ENCODE results near the gene PDE4B. TPM values are rescaled to one million over a fixed set of nuclear protein-coding genes. Genes with fewer than 3 reads are reported as not detected.
A peak's percentile ranks its signal among the peaks of the same experiment; 100 is the strongest.

Gene PDE4B
- total and polyA plus RNA-seq, 10 of the 15 experiments (the other 5 are each of a cell fraction or from before 2014, with no cell fraction given): 3.0 to 13.2 (median 5.7) TPM

DNA sequence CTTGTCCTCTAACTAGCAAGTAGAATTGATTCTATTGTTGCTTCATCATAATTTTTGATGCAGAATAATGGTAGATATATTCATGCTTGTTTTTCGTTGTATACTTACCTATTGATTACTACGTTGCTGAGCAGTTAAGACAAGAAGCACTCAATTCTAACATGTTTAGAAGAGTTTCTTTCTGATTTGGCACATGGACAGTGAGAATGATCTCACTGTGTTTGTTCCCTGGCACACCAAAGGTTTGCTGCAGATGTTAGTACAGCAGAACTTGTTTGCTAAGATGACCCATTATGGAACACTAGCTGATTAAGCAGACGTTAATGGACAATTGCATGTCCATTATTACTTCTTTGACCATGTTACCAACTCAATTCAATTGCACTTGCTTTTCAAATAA lies 556.5 kb downstream of the PDE4B start:
- H3K9ac ChIP-seq (ENCODE audit: control insufficient read depth, insufficient read depth, low read length): peak overlapping the region; percentile 15; the same call in 1 of the 2 replicates
- H3K27ac ChIP-seq (ENCODE audit: control insufficient read depth, insufficient read depth): peak overlapping the region; percentile 88
- DNase-seq (ENCODE audit: low read depth, low spot score) (no peak), ATAC-seq (peak; percentile 10), FAIRE-seq (no peak)
- ChIA-PET SMC1A (ENCODE audit: uncharacterized antibody, unreplicated experiment) (interaction anchor here (0.9 to 13.8 kb wide), 15 partner anchors 7 to 98 kb away, joined by 3 to 463 read pairs (median 11); no protein-coding TSS in a partner anchor), CTCF (interaction anchor here (1.4 to 12.8 kb wide), 11 partner anchors 14 to 104 kb away, joined by 3 to 150 read pairs (median 12); no protein-coding TSS in a partner anchor), RAD21 (ENCODE audit: unreplicated experiment) (interaction anchor here (1.3 to 13.1 kb wide), 17 partner anchors 12 to 95 kb away, joined by 3 to 238 read pairs (median 14); no protein-coding TSS in a partner anchor), POLR2A (interaction anchor here (0.6 to 2.0 kb wide), 7 partner anchors 11 to 92 kb away, joined by 3 to 10 read pairs (median 3); no protein-coding TSS in a partner anchor)
- H3K4me1 ChIP-seq (ENCODE audit: control insufficient read depth, insufficient read depth, low read length): peaks cover 56% of the 10 kb centered on the region
- TF ChIP-seq CREB1 (IDR thresholded peaks at IDR 0.05; ENCODE audit: low read depth) (no peak), EZH2 (IDR thresholded peaks at IDR 0.05; ENCODE audit: borderline replicate concordance, control insufficient read depth, low read depth, low read length) (no peak), BMI1 (IDR thresholded peaks at IDR 0.05; ENCODE audit: borderline replicate concordance) (no peak), ATF2 (IDR thresholded peaks at IDR 0.05; ENCODE audit: low read length) (no peak), E2F4 (IDR thresholded peaks at IDR 0.05; ENCODE audit: low read depth, low read length) (no peak), CHD1 (IDR thresholded peaks at IDR 0.05; ENCODE audit: low read depth, low read length) (no peak), ZNF24 (IDR thresholded peaks at IDR 0.05) (no peak), ZNF622 (IDR thresholded peaks at IDR 0.05) (no peak), SIN3A (IDR thresholded peaks at IDR 0.05; ENCODE audit: low read depth, low read length) (no peak), SMAD5 (IDR thresholded peaks at IDR 0.05; ENCODE audit: low read depth) (no peak), JUNB (IDR thresholded peaks at IDR 0.05) (0 out of 2 replicates have a peak, but pooled peaks have one; percentile 15), MXI1 (IDR thresholded peaks at IDR 0.05; ENCODE audit: low read depth, low read length) (no peak), NBN (IDR thresholded peaks at IDR 0.05) (no peak), NR2C1 (IDR thresholded peaks at IDR 0.05) (no peak), MLLT1 (IDR thresholded peaks at IDR 0.05) (0 out of 2 replicates have a peak, but pooled peaks have one; percentile 4)
- TF ChIP-seq, protein P1, sequence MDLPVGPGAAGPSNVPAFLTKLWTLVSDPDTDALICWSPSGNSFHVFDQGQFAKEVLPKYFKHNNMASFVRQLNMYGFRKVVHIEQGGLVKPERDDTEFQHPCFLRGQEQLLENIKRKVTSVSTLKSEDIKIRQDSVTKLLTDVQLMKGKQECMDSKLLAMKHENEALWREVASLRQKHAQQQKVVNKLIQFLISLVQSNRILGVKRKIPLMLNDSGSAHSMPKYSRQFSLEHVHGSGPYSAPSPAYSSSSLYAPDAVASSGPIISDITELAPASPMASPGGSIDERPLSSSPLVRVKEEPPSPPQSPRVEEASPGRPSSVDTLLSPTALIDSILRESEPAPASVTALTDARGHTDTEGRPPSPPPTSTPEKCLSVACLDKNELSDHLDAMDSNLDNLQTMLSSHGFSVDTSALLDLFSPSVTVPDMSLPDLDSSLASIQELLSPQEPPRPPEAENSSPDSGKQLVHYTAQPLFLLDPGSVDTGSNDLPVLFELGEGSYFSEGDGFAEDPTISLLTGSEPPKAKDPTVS (IDR thresholded peaks at IDR 0.05; ENCODE audit: low read depth, low read length): no peak
- TF ChIP-seq, protein P2, sequence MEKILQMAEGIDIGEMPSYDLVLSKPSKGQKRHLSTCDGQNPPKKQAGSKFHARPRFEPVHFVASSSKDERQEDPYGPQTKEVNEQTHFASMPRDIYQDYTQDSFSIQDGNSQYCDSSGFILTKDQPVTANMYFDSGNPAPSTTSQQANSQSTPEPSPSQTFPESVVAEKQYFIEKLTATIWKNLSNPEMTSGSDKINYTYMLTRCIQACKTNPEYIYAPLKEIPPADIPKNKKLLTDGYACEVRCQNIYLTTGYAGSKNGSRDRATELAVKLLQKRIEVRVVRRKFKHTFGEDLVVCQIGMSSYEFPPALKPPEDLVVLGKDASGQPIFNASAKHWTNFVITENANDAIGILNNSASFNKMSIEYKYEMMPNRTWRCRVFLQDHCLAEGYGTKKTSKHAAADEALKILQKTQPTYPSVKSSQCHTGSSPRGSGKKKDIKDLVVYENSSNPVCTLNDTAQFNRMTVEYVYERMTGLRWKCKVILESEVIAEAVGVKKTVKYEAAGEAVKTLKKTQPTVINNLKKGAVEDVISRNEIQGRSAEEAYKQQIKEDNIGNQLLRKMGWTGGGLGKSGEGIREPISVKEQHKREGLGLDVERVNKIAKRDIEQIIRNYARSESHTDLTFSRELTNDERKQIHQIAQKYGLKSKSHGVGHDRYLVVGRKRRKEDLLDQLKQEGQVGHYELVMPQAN (conservative IDR thresholded peaks at IDR 0.05): no peak
- no TSS peak for BruUV-seq (replicated peaks)
- H3K4me3 ChIP-seq: peak overlapping the region; percentile 52; the same call in 1 of the 2 replicates
- H2AFZ ChIP-seq (ENCODE audit: control insufficient read depth, low read depth, low read length): no peak overlapping the region
- H4K20me1 ChIP-seq (ENCODE audit: control insufficient read depth, insufficient read depth): no peaks in the 10 kb centered on the region
- in situ Hi-C loops (cut with MboI): no loop called here
- H3K4me2 ChIP-seq (ENCODE audit: control insufficient read depth, insufficient read depth): peak overlapping the region; percentile 75
- H3K79me2 ChIP-seq (ENCODE audit: control insufficient read depth, insufficient read depth, low read length): peaks cover 91% of the 10 kb centered on the region
- no peaks in the 10 kb centered on the region for H3K9me3 ChIP-seq (replicated peaks; ENCODE audit: control insufficient read depth, insufficient read depth, low read length)
- WGBS (ENCODE audit: insufficient coverage, insufficient replicate concordance, low lambda C conversion rate, missing lambda C conversion rate): 0% methylated on average over 3 of the region's 3 CpGs
- intact Hi-C loops (cut with micrococcal nuclease; ENCODE audit: unreplicated experiment): loop anchor here (10.0 kb wide), 1 partner anchor 394 kb away; no protein-coding TSS in a partner anchor
- H3K36me3 ChIP-seq (ENCODE audit: control insufficient read depth in 2 of 2, insufficient read depth in 2 of 2, low read length in 1 of 2): no peaks in the 10 kb centered on the region
- no peaks in the 10 kb centered on the region for H3K27me3 ChIP-seq (replicated peaks in 1 of 2; ENCODE audit: control insufficient read depth in 2 of 2, insufficient read depth in 2 of 2, low read length in 1 of 2)

All from GM12878 (cell line).